Parathyroid adenoma (tissue), 2 donors: ENCODE results near the gene UBE3A.

Experiments used
- H2AFZ ChIP-seq: fragments of 300-600 bp; sonication (generic); one replicate; pipeline ENCODE4 v1.7.0; 2017; ENCODE audit warnings: antibody characterized with exemption, mild to moderate bottlenecking
- H3K27ac ChIP-seq: fragments of 300-600 bp; sonication (generic); one replicate; pipeline ENCODE4 v1.7.0; 2017
- H3K27me3 ChIP-seq: fragments of 300-600 bp; sonication (generic); one replicate; pipeline ENCODE4 v1.7.0; 2017; ENCODE audit warnings: low read length; ENCODE audit not compliant: control insufficient read depth, insufficient read depth
- H3K36me3 ChIP-seq: fragments of 300-600 bp; sonication (generic); one replicate; pipeline ENCODE4 v1.7.0; 2017; ENCODE audit warnings: low read length; ENCODE audit not compliant: control insufficient read depth, insufficient read depth
- H3K4me1 ChIP-seq: fragments of 300-600 bp; sonication (generic); one replicate; pipeline ENCODE4 v1.7.0; 2017; ENCODE audit warnings: control low read depth
- H3K4me2 ChIP-seq: fragments of 300-600 bp; sonication (generic); one replicate; pipeline ENCODE4 v1.7.0; 2017; ENCODE audit warnings: low read length
- H3K4me3 ChIP-seq: fragments of 300-600 bp; sonication (generic); one replicate; pipeline ENCODE4 v1.7.0; 2017; ENCODE audit warnings: low read depth, low read length
- H3K79me2 ChIP-seq: fragments of 300-600 bp; sonication (generic); one replicate; pipeline ENCODE4 v1.7.0; 2017; ENCODE audit warnings: control low read depth
- H3K9ac ChIP-seq: fragments of 300-600 bp; sonication (generic); one replicate; pipeline ENCODE4 v1.7.0; 2017; ENCODE audit warnings: mild to moderate bottlenecking
- H3K9me3 ChIP-seq: fragments of 300-600 bp; sonication (generic); one replicate; pipeline ENCODE4 v1.7.0; 2017; ENCODE audit warnings: low read length; ENCODE audit not compliant: control insufficient read depth
- TF ChIP-seq, protein P1 (sequence below): fragments of 300-600 bp; sonication (generic); IDR thresholded peaks from one replicate; pipeline ENCODE4 v1.7.0; 2017; ENCODE audit warnings: antibody characterized with exemption, mild to moderate bottlenecking
- donor health status: primary hyperparathyroidism.

UBE3A gene

DNA sequence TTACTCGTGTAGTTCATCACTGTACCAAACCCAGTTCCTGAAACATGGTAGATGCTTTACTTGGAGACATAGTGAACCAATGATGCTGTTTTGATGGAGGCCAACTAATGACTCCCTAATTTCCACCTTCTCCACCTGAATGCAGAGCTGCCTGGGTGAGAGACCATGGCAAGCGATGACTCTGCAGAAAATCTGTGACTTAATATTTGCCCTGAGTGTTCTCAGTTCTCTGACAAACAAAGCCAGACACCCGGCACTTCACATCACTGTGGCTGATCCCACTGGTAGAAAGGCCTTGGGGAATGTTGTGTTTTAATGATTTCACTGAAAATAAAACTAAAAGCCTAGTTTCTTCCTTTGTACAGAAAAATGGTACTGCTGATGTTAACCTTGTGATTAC is 39.5 kb upstream of the UBE3A start:
- H3K4me3 ChIP-seq: no peak overlapping the region
- no peak overlapping the region for H3K27ac ChIP-seq
- no peaks in the 10 kb centered on the region for H3K9me3 ChIP-seq
- H3K79me2 ChIP-seq: no peaks in the 10 kb centered on the region
- no peak overlapping the region for H2AFZ ChIP-seq
- H3K27me3 ChIP-seq: no peaks in the 10 kb centered on the region
- TF ChIP-seq, protein P1, sequence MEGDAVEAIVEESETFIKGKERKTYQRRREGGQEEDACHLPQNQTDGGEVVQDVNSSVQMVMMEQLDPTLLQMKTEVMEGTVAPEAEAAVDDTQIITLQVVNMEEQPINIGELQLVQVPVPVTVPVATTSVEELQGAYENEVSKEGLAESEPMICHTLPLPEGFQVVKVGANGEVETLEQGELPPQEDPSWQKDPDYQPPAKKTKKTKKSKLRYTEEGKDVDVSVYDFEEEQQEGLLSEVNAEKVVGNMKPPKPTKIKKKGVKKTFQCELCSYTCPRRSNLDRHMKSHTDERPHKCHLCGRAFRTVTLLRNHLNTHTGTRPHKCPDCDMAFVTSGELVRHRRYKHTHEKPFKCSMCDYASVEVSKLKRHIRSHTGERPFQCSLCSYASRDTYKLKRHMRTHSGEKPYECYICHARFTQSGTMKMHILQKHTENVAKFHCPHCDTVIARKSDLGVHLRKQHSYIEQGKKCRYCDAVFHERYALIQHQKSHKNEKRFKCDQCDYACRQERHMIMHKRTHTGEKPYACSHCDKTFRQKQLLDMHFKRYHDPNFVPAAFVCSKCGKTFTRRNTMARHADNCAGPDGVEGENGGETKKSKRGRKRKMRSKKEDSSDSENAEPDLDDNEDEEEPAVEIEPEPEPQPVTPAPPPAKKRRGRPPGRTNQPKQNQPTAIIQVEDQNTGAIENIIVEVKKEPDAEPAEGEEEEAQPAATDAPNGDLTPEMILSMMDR: no peak
- H3K4me2 ChIP-seq: no peak overlapping the region
- H3K4me1 ChIP-seq: no peaks in the 10 kb centered on the region
- no peak overlapping the region for H3K9ac ChIP-seq
- H3K36me3 ChIP-seq: no peaks in the 10 kb centered on the region

DNA sequence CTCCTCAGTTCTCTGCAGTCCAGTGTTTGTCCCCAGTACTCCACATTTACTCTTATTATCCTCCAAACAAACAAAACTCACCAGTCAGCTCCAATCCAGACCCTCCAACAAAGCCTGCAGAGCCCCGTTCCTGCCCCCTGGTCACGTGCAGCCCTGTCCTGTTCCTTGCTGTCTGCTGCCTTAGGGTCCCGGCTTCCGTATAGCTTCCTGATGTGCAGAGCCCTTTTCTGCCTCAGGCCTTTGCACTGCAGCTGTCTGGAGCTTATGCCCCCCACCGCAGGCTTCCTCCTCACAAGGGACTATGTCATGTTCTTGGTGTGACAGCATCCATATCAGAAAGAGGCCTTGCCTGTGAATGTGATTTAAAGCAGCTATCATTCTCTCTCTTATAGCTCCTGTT is 39.0 kb upstream of the UBE3A start:
- Histone ChIP-seq H3K79me2 (no peaks in the 10 kb centered on the region), H3K27me3 (no peaks in the 10 kb centered on the region), H2AFZ (no peak overlapping the region), H3K36me3 (no peaks in the 10 kb centered on the region), H3K27ac (no peak overlapping the region), H3K4me2 (no peak overlapping the region), H3K9me3 (no peaks in the 10 kb centered on the region), H3K4me1 (no peaks in the 10 kb centered on the region), H3K9ac (no peak overlapping the region), H3K4me3 (no peak overlapping the region)
- TF ChIP-seq, protein P1: no peak

DNA sequence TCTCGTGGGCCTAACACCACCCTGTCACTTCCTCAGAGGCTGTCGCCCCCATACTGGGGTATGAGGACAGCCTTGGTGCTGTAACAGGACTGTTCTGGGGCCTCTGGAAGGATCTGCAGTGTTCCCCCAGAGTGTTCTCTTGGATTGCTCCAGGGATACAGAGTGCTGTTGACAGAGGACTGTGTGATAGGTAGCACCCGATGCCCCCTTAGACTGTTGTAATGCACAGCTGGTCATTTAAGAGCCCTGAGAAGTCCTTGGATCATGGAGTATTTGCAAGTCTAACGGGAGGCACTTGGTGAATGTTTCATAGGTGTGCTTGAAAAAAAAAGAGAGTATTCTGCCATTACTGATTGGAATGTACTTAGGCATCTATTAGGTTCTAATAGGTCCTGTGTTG is 35.4 kb upstream of the UBE3A start:
- H3K27ac ChIP-seq: no peak overlapping the region
- H3K79me2 ChIP-seq: no peaks in the 10 kb centered on the region
- H3K36me3 ChIP-seq: no peaks in the 10 kb centered on the region
- no peaks in the 10 kb centered on the region for H3K27me3 ChIP-seq
- no peaks in the 10 kb centered on the region for H3K9me3 ChIP-seq
- TF ChIP-seq, protein P1: no peak
- no peak overlapping the region for H3K4me2 ChIP-seq
- no peak overlapping the region for H3K4me3 ChIP-seq
- no peak overlapping the region for H3K9ac ChIP-seq
- H3K4me1 ChIP-seq: no peaks in the 10 kb centered on the region
- no peak overlapping the region for H2AFZ ChIP-seq

DNA sequence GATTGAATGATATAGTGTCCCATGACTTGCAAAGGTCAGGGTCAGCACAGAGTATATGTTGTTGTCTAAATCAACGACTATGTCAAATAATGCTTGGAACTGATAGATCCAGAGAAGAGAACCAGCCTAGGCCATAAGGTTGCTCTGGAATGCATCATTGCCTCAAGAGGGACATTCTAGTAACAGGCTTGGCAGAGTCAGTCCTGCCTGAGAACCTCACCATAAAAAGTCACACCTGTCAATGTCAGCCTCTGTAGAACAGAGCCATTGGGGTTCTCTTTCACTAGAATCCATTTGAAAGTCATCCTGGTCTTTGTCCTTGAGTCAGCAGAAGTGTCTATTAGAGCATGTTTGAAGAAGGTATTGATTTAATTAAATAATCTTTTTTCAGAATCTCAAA is 31.4 kb upstream of the UBE3A start:
- Histone ChIP-seq H3K9me3 (no peaks in the 10 kb centered on the region), H3K79me2 (no peaks in the 10 kb centered on the region), H3K27ac (no peak overlapping the region), H3K36me3 (no peaks in the 10 kb centered on the region), H3K9ac (no peak overlapping the region), H3K27me3 (no peaks in the 10 kb centered on the region), H3K4me2 (no peak overlapping the region), H2AFZ (no peak overlapping the region), H3K4me1 (no peaks in the 10 kb centered on the region), H3K4me3 (no peak overlapping the region)
- TF ChIP-seq, protein P1: no peak

DNA sequence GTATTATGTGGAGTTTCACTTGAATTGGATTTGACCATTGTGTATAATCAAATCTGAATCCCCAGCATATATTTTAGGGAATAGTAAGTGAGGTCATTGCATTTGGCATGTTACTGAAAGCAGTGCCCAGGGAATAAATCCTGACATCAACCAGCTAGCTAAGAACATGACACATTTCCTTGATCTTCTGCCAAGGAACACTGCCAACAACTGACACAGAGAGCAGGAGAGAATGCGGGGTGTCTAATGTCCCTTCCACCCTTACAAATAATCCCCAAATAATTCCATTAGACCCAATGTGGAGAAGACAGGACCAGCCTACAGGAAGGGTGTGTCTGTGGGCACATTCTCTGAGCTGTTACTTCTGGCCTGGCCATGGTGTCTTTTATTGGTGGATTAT is 30.6 kb upstream of the UBE3A start:
- H3K27me3 ChIP-seq: no peaks in the 10 kb centered on the region
- no peaks in the 10 kb centered on the region for H3K4me1 ChIP-seq
- no peaks in the 10 kb centered on the region for H3K79me2 ChIP-seq
- H3K27ac ChIP-seq: no peak overlapping the region
- H3K9me3 ChIP-seq: no peaks in the 10 kb centered on the region
- no peak overlapping the region for H3K9ac ChIP-seq
- H3K4me3 ChIP-seq: no peak overlapping the region
- H3K36me3 ChIP-seq: no peaks in the 10 kb centered on the region
- TF ChIP-seq, protein P1: no peak
- no peak overlapping the region for H2AFZ ChIP-seq
- no peak overlapping the region for H3K4me2 ChIP-seq
